Measurements from ENCODE around the gene SPINK9. TPM values are rescaled to one million over a fixed set of nuclear protein-coding genes. Genes with fewer than 3 reads are reported as not detected.

Gene SPINK9
- total RNA-seq, 1 donor from 2014 or later, result not detected

Other genes with a start within 250 kb of the SPINK9 start
- not detected for gene SPINK14, start 167.0 kb upstream of the SPINK9 start, total RNA-seq
- not detected for gene SPINK6, start 132.5 kb upstream of the SPINK9 start, total RNA-seq
- gene MARCOL, start 97.0 kb upstream of the SPINK9 start, total RNA-seq, result not detected
- gene SPINK13, start 66.8 kb upstream of the SPINK9 start, total RNA-seq, result not detected
- gene SPINK7, start 23.1 kb upstream of the SPINK9 start, total RNA-seq, result not detected
- gene FBXO38, start 48.4 kb downstream of the SPINK9 start, total RNA-seq, result 28.9 TPM

All from Right ventricle myocardium superior (tissue), 1 donor.